Ishikawa (cell line): ENCODE measurements around the gene TRERF1.

ENCODE experiments used
- CEBPB ChIP-seq: IDR thresholded peaks from 2 replicates; pipeline ENCODE4 v1.6.1; 2012
- EGR1 ChIP-seq: IDR thresholded peaks from 2 replicates; pipeline ENCODE4 v1.6.1; 2012
- EP300 ChIP-seq: IDR thresholded peaks from 2 replicates; pipeline ENCODE4 v1.6.1; 2012; ENCODE audit warnings: borderline replicate concordance
- MAX ChIP-seq: IDR thresholded peaks from 2 replicates; pipeline ENCODE4 v1.6.1; 2012
- NFIC ChIP-seq: IDR thresholded peaks from 2 replicates; pipeline ENCODE4 v1.6.1; 2012
- RAD21 ChIP-seq: IDR thresholded peaks from 2 replicates; pipeline ENCODE4 v1.6.1; 2012; ENCODE audit warnings: low read depth
- REST ChIP-seq: IDR thresholded peaks from 2 replicates; pipeline ENCODE4 v1.6.1; 2012; ENCODE audit warnings: low read depth, mild to moderate bottlenecking
- TAF1 ChIP-seq: IDR thresholded peaks from 2 replicates; pipeline ENCODE4 v1.6.1; 2012; ENCODE audit warnings: low read depth, mild to moderate bottlenecking
- USF1 ChIP-seq: IDR thresholded peaks from 2 replicates; pipeline ENCODE4 v1.6.1; 2012
- YY1 ChIP-seq: IDR thresholded peaks from 2 replicates; pipeline ENCODE4 v1.6.1; 2012; ENCODE audit warnings: low read depth
- ZBTB7A ChIP-seq: IDR thresholded peaks from 2 replicates; pipeline ENCODE4 v1.6.1; 2012; ENCODE audit warnings: low read depth

GRCh38 chr6:42448391-42448790 is 3.3 kb downstream of the TRERF1 start:
- no peak for TF ChIP-seq YY1
- TF ChIP-seq CEBPB: no peak
- TF ChIP-seq EP300: no peak
- no peak for TF ChIP-seq RAD21
- TF ChIP-seq REST: no peak
- TF ChIP-seq NFIC: no peak
- TF ChIP-seq MAX: no peak
- no peak for TF ChIP-seq USF1
- TF ChIP-seq ZBTB7A: no peak
- no peak for TF ChIP-seq TAF1
- no peak for TF ChIP-seq EGR1
